ENCODE measurements around the gene HBQ1.

- TF ChIP-seq, protein P1, sequence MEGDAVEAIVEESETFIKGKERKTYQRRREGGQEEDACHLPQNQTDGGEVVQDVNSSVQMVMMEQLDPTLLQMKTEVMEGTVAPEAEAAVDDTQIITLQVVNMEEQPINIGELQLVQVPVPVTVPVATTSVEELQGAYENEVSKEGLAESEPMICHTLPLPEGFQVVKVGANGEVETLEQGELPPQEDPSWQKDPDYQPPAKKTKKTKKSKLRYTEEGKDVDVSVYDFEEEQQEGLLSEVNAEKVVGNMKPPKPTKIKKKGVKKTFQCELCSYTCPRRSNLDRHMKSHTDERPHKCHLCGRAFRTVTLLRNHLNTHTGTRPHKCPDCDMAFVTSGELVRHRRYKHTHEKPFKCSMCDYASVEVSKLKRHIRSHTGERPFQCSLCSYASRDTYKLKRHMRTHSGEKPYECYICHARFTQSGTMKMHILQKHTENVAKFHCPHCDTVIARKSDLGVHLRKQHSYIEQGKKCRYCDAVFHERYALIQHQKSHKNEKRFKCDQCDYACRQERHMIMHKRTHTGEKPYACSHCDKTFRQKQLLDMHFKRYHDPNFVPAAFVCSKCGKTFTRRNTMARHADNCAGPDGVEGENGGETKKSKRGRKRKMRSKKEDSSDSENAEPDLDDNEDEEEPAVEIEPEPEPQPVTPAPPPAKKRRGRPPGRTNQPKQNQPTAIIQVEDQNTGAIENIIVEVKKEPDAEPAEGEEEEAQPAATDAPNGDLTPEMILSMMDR (IDR thresholded peaks at IDR 0.05; ENCODE audit: low read depth, low read length): no peak
- no peak for TF ChIP-seq POLR2A (IDR thresholded peaks at IDR 0.05; ENCODE audit: extremely low read depth, insufficient read length)
- TF ChIP-seq, protein P2, sequence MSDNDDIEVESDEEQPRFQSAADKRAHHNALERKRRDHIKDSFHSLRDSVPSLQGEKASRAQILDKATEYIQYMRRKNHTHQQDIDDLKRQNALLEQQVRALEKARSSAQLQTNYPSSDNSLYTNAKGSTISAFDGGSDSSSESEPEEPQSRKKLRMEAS (IDR thresholded peaks at IDR 0.05; ENCODE audit: low read depth, low read length): no peak
- no peak for TF ChIP-seq MYC (IDR thresholded peaks at IDR 0.05; ENCODE audit: low read depth, low read length)
These were observed 9.4 kb downstream of the HBQ1 start for GRCh38 chr16:189604-190186.

Measured in NB4 (cell line).